Hindlimb muscle (tissue), 1 donor: ENCODE results near the gene MAK. TPM values are rescaled to one million over a fixed set of nuclear protein-coding genes. Genes with fewer than 3 reads are reported as not detected.
"Not testable (repeated sequence)": the region's sequence is repeated elsewhere in the genome, so short reads cannot be mapped to it uniquely, and the experiment has no call there.

Source experiments
- DNase-seq: peaks from one replicate; pipeline ENCODE4 v3.0.0-alpha.2; 2013
- polyA plus RNA-seq: library from polyadenylated mRNA; unstranded; fragments of 120-200 nt; gene quantifications from one replicate; pipeline ENCODE4 v1.2.1, GENCODE V29; 2013; ENCODE audit not compliant: insufficient read length

MAK gene
- polyA plus RNA-seq, 1 donor = 0.84 TPM

GRCh38 chr6:10722820-10723566 lies 115.3 kb downstream of the MAK start, which contains the start of gene TMEM14C:
Gene TMEM14C, plus strand, starts transcription at chr6:10723070. Its CDS starts 1,544 bp downstream, at chr6:10724614.
- peak; percentile 98 for DNase-seq

GRCh38 chr6:10722570-10722819 lies 115.8 kb downstream of the MAK start:
- DNase-seq = no peak

- DNase-seq = no peak
These were observed 116.3 kb downstream of the MAK start for GRCh38 chr6:10721850-10722569.

GRCh38 chr6:10720960-10721849 lies 117.1 kb downstream of the MAK start:
- not testable (repeated sequence) for DNase-seq

GRCh38 chr6:10720265-10720959 lies 117.9 kb downstream of the MAK start:
- peak; percentile 61 for DNase-seq

- peak; percentile 47 for DNase-seq
These were observed 118.4 kb downstream of the MAK start for GRCh38 chr6:10719964-10720264.

GRCh38 chr6:10719296-10719963 lies 118.9 kb downstream of the MAK start:
- DNase-seq = no peak

GRCh38 chr6:10713962-10714361 lies 124.4 kb downstream of the MAK start:
- DNase-seq = no peak

Other genes starting within 250 kb of the MAK start
- gene C6orf52, start 143.9 kb downstream of the MAK start, polyA plus RNA-seq = 1.5 TPM
- 15.0 TPM for gene PAK1IP1, start 143.6 kb downstream of the MAK start, polyA plus RNA-seq
- 91.3 TPM for gene TMEM14C, start 115.5 kb downstream of the MAK start, polyA plus RNA-seq
- gene TMEM14B, start 90.7 kb downstream of the MAK start, polyA plus RNA-seq = 65.9 TPM
- gene GCM2, start 43.5 kb upstream of the MAK start, polyA plus RNA-seq = not detected
- gene SYCP2L, start 48.5 kb upstream of the MAK start, polyA plus RNA-seq = 2.3 TPM
- 2.1 TPM for gene ELOVL2, start 205.8 kb upstream of the MAK start, polyA plus RNA-seq